OCI-LY3 (cell line): ENCODE data around the gene C5AR1.
"Not testable (repeated sequence)": the region's sequence is repeated elsewhere in the genome, so short reads cannot be mapped to it uniquely, and the experiment has no call there.

Source experiments
- H2AFZ ChIP-seq: fragments of 200-600, 300-600 bp; shearing (Covaris generic); 2 replicates; pipeline ENCODE4 v1.6.0; 2014; ENCODE audit warnings: antibody characterized with exemption, low read depth, low read length
- H3K27ac ChIP-seq: fragments of 200-600, 300-600 bp; sonication (generic); 2 replicates; pipeline ENCODE4 v1.5.1; 2014; ENCODE audit warnings: mild to moderate bottlenecking, low read length, moderate library complexity, mixed read lengths
- H3K27me3 ChIP-seq: fragments of 200-600, 300-600 bp; sonication (generic); 2 replicates; pipeline ENCODE4 v1.6.1; 2014; ENCODE audit warnings: low read depth, low read length, mixed read lengths
- H3K36me3 ChIP-seq: fragments of 200-600, 300-600 bp; sonication (generic); replicated peaks from 2 replicates; pipeline ENCODE3; 2014; ENCODE audit warnings: low read depth, low read length, mixed read lengths
- H3K4me1 ChIP-seq: fragments of 300-600, 200-600 bp; sonication (generic); 2 replicates; pipeline ENCODE4 v1.6.1; 2014; ENCODE audit warnings: low read length, mixed read lengths
- H3K4me2 ChIP-seq: fragments of 200-600, 300-600 bp; sonication (generic); 2 replicates; pipeline ENCODE4 v1.6.1; 2014; ENCODE audit warnings: low read length, mixed read lengths
- H3K4me3 ChIP-seq: fragments of 300-600, 200-600 bp; sonication (generic); 2 replicates; pipeline ENCODE4 v1.5.1; 2014; ENCODE audit warnings: antibody characterized with exemption, mild to moderate bottlenecking, low read length, moderate library complexity
- H3K79me2 ChIP-seq: fragments of 300-600, 200-600 bp; shearing (Covaris generic); 2 replicates; pipeline ENCODE4 v1.6.1; 2014; ENCODE audit warnings: mild to moderate bottlenecking, low read length, mixed read lengths
- H3K9ac ChIP-seq: fragments of 300-600, 200-600 bp; shearing (Covaris generic); 2 replicates; pipeline ENCODE4 v1.6.0; 2014; ENCODE audit warnings: mild to moderate bottlenecking, low read length, moderate library complexity
- H3K9me3 ChIP-seq: fragments of 200-600, 300-600 bp; shearing (Covaris generic); 2 replicates; pipeline ENCODE4 v1.6.1; 2014; ENCODE audit warnings: low read length, mixed read lengths; ENCODE audit not compliant: insufficient read depth
- H4K20me1 ChIP-seq: fragments of 200-600, 300-600 bp; sonication (generic); 2 replicates; pipeline ENCODE4 v1.6.1; 2016; ENCODE audit warnings: low read length, mixed read lengths; ENCODE audit not compliant: insufficient read depth
- EZH2phosphoT487 ChIP-seq: fragments of 200-600 bp; shearing (Covaris generic); IDR thresholded peaks from 2 replicates; pipeline ENCODE4 v1.6.1; 2018; ENCODE audit warnings: antibody characterized with exemption, mixed run types, low read depth
- TF ChIP-seq, protein P1 (sequence below): fragments of 200-600, 300-600 bp; sonication (generic); IDR thresholded peaks from 2 replicates; pipeline ENCODE4 v1.5.1; 2014; ENCODE audit warnings: antibody characterized with exemption, low read length, low read depth

Gene C5AR1

DNA sequence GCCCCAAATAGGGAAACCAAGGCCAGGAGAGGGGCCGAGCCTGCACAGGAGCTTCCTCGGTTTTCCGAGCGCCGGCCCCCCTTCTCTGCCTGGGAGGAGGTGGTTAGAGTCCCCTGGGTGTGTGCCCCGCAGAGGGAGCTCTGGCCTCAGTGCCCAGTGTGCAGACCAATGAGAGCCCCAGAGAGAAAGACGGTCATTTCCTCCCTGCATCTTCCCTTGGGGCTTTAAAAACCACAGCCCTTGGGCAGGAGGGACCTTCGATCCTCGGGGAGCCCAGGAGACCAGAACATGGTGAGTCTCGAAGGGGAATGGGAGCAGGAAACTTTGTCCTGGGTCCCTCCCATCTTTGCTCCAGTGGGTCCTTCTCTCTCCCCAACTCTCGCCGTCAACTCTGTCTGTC, at the start of gene C5AR1:
TSS of gene C5AR1 (plus strand) at position 254 of the 400 bp plus-strand sequence. CDS start at position 289, 35 bp downstream.
- H3K27ac ChIP-seq = no peak within 1 kb of the TSS
- no peaks in the 10 kb centered on the region for H3K79me2 ChIP-seq
- no peak within 1 kb of the TSS for H3K4me2 ChIP-seq
- peaks cover 7% of the 10 kb centered on the region; the same call in 1 of the 2 replicates for H3K4me1 ChIP-seq
- H2AFZ ChIP-seq = 0 out of 2 replicates have a peak within 1 kb of the TSS, but pooled peaks have one; percentile 41
- no peak within 1 kb of the TSS for H3K9ac ChIP-seq
- H3K36me3 ChIP-seq = no peaks in the 10 kb centered on the region
- no peak for TF ChIP-seq EZH2phosphoT487
- TF ChIP-seq, protein P1, sequence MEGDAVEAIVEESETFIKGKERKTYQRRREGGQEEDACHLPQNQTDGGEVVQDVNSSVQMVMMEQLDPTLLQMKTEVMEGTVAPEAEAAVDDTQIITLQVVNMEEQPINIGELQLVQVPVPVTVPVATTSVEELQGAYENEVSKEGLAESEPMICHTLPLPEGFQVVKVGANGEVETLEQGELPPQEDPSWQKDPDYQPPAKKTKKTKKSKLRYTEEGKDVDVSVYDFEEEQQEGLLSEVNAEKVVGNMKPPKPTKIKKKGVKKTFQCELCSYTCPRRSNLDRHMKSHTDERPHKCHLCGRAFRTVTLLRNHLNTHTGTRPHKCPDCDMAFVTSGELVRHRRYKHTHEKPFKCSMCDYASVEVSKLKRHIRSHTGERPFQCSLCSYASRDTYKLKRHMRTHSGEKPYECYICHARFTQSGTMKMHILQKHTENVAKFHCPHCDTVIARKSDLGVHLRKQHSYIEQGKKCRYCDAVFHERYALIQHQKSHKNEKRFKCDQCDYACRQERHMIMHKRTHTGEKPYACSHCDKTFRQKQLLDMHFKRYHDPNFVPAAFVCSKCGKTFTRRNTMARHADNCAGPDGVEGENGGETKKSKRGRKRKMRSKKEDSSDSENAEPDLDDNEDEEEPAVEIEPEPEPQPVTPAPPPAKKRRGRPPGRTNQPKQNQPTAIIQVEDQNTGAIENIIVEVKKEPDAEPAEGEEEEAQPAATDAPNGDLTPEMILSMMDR = no peak
- no peaks in the 10 kb centered on the region for H4K20me1 ChIP-seq
- peaks cover 12% of the 10 kb centered on the region; the same call in 1 of the 2 replicates for H3K27me3 ChIP-seq
- H3K4me3 ChIP-seq = no peak within 1 kb of the TSS
- no peaks in the 10 kb centered on the region for H3K9me3 ChIP-seq

DNA sequence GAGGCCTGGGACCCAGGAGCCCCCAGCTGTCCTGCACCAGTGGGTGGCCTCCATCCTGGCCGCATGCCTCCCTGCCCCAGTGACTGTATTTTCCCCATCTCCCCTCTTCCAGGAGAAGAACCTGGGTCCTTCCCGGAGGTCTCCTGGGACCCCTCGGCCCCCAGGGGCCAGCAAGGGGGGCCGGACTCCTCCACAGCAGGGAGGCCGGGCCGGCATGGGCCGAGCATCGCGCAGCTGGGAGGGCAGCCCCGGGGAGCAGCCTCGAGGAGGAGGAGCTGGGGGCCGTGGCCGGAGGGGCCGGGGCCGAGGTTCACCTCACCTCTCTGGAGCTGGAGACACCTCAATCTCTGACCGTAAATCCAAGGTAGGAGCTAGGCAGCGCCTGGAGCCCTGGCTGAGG, 49.2 kb upstream of the C5AR1 start:
- Histone ChIP-seq H4K20me1 (0 out of 2 replicates have a peak, but pooled peaks cover 4% of the 10 kb centered on the region), H3K36me3 (peaks cover 21% of the 10 kb centered on the region), H3K27ac (no peak overlapping the region), H3K9me3 (no peaks in the 10 kb centered on the region), H3K4me3 (no peak overlapping the region), H3K4me1 (peaks cover 8% of the 10 kb centered on the region), H2AFZ (no peak overlapping the region), H3K9ac (no peak overlapping the region), H3K4me2 (no peak overlapping the region), H3K79me2 (peaks cover 8% of the 10 kb centered on the region), H3K27me3 (no peaks in the 10 kb centered on the region)
- no peak for TF ChIP-seq EZH2phosphoT487
- TF ChIP-seq, protein P1 = no peak

DNA sequence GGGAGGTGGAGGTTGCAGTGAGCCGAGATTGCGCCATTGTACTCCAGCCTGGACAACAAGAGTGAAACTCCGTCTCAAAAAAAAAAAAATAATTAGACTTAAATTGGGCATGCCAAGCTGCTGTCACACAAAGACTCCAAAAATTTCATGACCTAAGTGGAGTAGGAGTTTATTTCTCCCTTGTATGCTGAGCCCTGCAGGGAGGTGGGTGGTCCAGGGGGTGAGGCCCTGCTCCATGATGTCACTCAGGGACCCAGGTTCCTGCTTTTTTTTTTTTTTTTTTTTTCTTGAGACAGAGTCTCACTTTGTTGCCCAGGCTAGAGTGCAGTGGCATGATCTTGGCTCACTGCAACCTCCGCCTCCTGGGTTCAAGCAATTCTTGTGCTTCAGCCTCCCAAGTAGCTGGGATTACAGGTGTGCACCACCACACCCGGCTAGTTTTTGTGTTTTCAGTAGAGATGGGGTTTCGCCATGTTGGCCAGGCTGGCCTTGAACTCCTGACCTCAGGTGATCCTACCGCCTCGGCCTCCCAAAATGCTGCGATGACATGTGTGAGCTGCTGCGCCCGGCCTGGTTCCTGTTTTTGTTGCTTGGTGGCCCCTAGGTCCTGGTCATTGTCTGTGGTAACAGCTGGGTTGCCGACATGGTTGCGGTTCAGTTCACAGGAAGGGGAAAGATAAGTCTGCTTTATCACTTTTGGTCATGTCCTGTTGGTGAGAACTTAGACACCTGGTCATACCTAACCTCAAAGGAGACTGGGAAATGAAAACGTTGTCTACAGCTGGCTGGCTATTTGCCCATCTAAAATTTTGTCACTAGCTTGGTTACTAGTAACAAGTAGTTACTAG, 47.5 kb upstream of the C5AR1 start:
- H3K4me2 ChIP-seq, H3K9ac ChIP-seq, H3K4me3 ChIP-seq, H3K27ac ChIP-seq, H4K20me1 ChIP-seq, H3K9me3 ChIP-seq, H3K79me2 ChIP-seq, H3K27me3 ChIP-seq, H2AFZ ChIP-seq, H3K4me1 ChIP-seq: not testable (repeated sequence)
- H3K36me3 ChIP-seq = peaks cover 26% of the 10 kb centered on the region

DNA sequence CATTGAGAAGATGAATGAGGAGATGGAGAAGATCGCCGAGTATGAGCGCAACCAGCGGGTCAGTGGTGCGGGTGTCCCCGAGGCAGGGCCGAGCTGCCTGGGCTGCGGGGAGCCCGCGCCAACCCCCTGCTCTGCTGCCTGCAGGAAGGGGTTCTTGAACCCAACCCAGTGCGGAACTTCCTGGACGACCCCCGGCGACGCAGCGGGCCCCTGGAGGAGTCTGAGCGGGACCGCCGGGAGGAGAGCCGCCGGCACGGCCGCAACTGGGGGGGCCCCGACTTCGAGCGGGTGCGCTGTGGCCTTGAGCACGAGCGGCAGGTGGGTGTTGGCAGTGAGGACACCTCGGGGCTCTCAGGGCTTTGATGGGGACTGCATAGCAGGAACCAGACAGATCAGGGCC, 45.0 kb upstream of the C5AR1 start:
- Histone ChIP-seq H3K27ac (no peak overlapping the region), H3K4me2 (no peak overlapping the region), H3K4me1 (no peaks in the 10 kb centered on the region), H3K9me3 (no peaks in the 10 kb centered on the region), H3K4me3 (no peak overlapping the region), H3K27me3 (no peaks in the 10 kb centered on the region), H2AFZ (no peak overlapping the region), H3K36me3 (peaks cover 23% of the 10 kb centered on the region), H3K9ac (no peak overlapping the region), H4K20me1 (no peaks in the 10 kb centered on the region), H3K79me2 (no peaks in the 10 kb centered on the region)
- TF ChIP-seq, protein P1 = no peak
- TF ChIP-seq EZH2phosphoT487 = no peak
